ENCODE measurements around the gene GABRG3.

Gene GABRG3

GRCh38 chr15:27235161-27235560, 264.2 kb downstream of the GABRG3 start:
- no peak for TF ChIP-seq CTCF (IDR thresholded peaks at IDR 0.05; ENCODE audit: low read depth, low read length)
- DNase-seq (ENCODE audit: extremely low read depth, low read depth): no peak

- DNase-seq (ENCODE audit: extremely low read depth, low read depth): no peak
- no peak for TF ChIP-seq CTCF (IDR thresholded peaks at IDR 0.05; ENCODE audit: low read depth, low read length)
These were observed 264.7 kb downstream of the GABRG3 start for GRCh38 chr15:27235681-27236080.

GRCh38 chr15:27237319-27237939, 266.4 kb downstream of the GABRG3 start:
- no peak for DNase-seq (ENCODE audit: extremely low read depth, low read depth)
- no peak for TF ChIP-seq CTCF (IDR thresholded peaks at IDR 0.05; ENCODE audit: low read depth, low read length)

- no peak for DNase-seq (ENCODE audit: extremely low read depth, low read depth)
- TF ChIP-seq CTCF (IDR thresholded peaks at IDR 0.05; ENCODE audit: low read depth, low read length): no peak
These were observed 267.2 kb downstream of the GABRG3 start for GRCh38 chr15:27238209-27238608.

GRCh38 chr15:27238707-27239423, 267.9 kb downstream of the GABRG3 start:
- TF ChIP-seq CTCF (IDR thresholded peaks at IDR 0.05; ENCODE audit: low read depth, low read length): no peak
- DNase-seq (ENCODE audit: extremely low read depth, low read depth): no peak

GRCh38 chr15:27241943-27242342, 271.0 kb downstream of the GABRG3 start:
- no peak for TF ChIP-seq CTCF (IDR thresholded peaks at IDR 0.05; ENCODE audit: low read depth, low read length)
- no peak for DNase-seq (ENCODE audit: extremely low read depth, low read depth)

GRCh38 chr15:27244047-27244446, 273.1 kb downstream of the GABRG3 start:
- no peak for TF ChIP-seq CTCF (IDR thresholded peaks at IDR 0.05; ENCODE audit: low read depth, low read length)
- no peak for DNase-seq (ENCODE audit: extremely low read depth, low read depth)

Measured in AG09319 (cell line).